ENCODE results near the gene LHFPL2.

LHFPL2 gene

DNA sequence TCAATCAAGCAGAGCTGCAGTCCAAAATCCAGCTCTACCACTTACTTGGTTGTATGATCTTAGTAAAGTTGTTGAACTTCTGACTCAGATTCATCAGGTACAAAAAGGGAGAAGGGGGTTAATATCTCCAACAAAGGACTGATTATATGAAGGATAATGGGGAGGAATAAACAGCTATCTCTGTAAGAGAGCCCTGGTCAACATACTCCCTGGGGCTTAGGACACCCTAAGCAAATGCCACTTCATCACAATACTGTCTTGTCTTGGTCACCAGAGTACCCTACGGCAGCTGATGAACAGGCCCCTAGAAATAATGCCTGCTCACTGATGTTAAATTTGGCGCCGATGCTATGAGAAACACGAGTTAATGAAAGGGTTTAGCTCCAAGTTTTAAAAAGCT, 34.8 kb downstream of the LHFPL2 start:
- no peak for DNase-seq

DNA sequence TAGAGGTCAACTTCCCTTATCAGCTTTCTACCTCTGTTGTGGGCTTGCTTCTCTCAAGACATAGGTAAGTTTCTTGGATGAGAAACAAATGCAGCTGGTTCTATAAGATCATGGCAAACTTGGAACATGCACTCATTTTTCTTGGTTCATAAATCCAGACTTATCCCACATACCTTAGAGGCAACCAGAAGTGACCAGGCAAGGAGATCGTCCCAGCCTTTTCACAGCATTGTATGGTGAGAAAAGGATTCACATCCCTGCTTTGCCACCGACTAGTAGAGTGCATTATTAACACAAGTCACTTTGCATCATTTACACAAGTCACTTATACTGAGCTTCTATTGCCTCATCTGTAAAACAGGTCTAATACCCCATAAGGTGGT, 35.4 kb downstream of the LHFPL2 start:
- no peak for DNase-seq

DNA sequence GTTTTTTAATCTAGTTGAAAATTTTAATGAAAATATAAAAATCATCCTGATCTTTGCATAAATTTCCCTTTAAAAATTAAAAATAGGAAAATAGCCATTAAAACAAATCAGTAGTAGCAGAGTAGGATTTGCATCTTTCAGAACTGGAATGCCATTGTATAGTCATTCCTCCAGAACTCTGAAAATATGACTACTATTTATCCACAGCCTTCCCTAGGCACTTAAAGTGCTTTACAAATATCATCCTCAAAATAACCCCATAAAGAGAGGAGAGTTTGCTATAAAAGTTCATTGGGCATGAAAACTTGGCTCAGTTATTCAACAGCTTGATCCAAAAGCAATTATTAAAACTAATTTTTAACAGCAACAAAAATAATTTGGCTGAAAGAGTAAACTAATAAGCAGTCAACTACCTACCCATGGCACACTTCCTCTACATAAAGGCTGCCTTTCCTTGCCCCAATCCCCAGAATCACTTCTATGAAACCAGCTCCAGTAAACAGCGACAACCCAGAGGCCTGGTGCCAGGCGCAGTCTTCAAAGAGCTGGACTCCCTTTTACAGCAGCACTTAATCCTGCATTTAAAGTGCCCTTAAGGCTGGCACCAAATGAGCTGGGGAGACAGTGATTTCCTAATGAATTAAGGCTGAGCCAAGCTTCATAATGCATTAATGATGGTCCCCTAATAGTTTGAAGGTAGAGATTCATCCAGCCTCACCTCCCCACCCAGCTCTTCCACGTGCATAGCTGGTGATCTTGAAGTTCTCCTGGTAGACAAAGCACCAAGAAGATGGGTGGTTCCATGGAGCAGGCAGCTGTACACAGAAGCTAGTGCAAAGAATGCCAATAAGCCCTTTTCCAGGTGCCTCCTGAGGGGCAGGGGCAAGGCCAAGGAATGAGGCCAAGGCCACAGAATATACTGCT, 36.1 kb downstream of the LHFPL2 start:
- no peak for DNase-seq

- no peak for DNase-seq
Measured at GRCh38 chr5:78611126-78611605, 37.4 kb downstream of the LHFPL2 start.

GRCh38 chr5:78610636-78611035, 37.9 kb downstream of the LHFPL2 start:
- DNase-seq: no peak

DNA sequence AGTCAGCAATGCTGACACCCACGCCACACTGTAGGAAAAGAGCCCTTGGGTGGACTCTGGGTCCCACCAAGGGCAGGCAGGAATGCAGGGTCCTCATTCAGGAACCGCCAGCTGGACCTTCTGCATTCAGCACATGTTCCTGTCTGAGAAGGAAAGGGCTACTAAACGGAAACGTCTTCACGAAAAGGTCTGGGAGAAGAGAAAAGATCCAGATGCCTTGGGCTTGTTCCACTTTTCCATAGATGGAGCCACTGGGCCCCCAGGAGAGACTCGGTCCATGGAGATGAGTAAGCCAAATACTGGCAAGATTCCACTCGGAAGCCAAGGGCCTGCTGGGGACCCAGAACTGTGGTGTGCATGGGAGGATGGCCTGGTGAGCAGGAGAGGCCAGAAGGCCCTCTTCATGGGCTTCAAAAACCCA, 38.4 kb downstream of the LHFPL2 start:
- DNase-seq: no peak

DNA sequence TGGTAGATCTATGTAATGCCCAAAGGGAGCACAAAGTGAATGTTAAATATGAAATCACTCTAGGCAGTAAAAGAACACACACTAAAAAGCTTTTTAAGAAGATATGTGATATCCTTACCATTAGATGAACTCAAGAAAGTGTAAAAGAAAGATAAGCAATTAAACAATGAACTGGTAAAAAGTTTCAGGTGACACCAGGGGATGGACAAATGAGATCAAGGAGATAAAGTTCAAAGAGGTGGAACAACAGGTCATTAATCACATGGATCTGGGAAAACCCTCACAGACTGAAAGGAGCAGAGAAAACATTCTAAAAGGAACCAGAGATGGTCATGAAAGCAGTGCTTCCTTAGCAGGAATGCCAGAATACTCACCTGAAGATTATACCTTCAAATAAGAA, 40.7 kb downstream of the LHFPL2 start:
- no peak for DNase-seq

DNA sequence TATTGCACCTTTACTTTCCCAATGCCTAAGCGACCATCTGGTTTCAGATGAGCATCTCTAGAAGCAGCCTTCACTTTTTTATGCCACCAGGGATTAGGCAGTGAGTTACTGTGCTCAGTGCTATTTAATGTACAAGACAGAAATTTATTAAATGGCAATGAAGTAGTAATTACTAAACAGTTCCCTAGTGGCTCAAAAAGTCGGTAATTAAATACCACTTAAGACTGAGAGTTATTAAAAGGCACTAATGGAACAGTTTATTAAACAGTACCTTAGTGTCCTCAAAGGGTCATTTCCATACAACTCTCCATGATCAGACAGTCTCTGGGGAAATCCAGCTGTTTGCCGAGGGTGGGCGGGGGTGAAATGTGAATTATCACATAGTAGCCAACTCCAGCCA, 42.3 kb downstream of the LHFPL2 start:
- no peak for DNase-seq

DNA sequence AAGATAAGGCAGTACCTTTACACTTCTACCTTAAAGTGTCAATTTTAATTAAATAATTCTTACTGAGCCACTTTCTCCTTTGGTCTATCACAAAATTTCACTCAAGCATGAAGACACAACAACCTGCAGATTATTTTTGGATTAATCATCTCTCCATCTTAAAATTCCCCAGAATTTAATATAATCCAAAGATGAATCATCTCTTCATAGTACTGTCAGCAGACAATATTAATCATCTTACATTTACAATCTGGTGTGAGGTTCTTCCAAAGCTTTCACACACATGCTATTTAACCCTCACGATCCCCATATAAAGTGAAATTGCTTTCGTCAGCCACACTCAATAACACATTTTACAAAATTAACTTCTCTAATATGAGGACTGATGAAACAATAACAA, 43.0 kb downstream of the LHFPL2 start:
- DNase-seq: no peak

GRCh38 chr5:78604689-78605285, 43.8 kb downstream of the LHFPL2 start:
- DNase-seq: no peak

GRCh38 chr5:78603636-78604175, 44.9 kb downstream of the LHFPL2 start:
- no peak for DNase-seq

DNA sequence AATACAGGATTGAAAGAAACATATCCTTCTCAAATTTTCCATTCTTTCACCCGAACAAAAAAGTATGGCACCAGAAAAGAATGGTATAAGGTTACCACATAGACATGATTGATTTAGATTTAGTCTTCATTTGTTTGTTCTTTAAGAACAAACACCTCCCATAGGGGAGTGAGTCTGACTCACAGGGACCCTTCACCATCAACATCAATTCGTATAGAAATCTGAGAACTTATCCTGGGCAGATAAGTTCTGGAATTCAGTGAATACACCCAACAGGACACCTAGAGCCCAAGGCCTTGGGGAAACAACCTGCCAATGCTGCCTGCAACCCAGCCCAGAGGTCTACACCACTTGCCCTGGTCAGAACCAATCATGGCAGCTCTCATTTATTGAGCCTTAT, 46.2 kb downstream of the LHFPL2 start:
- no peak for DNase-seq

DNA sequence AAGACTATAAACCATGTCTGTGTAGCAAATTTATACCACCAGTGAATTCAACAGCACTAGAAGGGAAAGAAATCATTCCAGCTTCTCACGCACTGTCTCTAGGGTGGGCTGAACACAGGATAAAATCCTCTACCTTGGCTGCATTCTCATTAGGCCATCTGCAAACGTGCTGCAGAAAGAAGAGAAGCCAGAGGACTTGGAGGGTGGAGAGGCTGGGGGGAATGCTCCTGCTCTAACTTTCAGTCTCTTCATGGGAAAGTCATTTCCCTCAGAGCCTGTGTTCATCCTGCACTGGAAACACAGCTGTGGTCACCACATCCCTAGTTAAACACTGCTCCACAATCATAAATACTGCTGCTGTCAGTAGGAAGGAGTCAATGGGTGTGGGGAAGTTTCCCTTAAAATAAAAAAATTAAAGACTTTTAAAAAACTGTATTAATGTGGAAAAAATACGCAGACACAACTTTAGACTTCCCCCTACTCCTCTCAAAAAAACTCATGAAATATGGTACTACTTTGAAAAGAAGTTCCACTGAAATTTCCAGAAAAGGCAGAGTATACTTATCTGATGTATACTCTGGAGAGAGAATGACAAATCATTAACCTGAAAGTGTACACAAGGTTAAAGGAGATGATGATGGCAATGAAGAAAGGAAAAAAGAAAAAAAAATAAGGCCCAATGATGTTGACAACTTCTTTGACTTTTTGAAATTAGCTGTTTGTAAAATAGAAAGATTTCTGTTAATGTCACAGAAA, 46.8 kb downstream of the LHFPL2 start:
- no peak for DNase-seq

DNA sequence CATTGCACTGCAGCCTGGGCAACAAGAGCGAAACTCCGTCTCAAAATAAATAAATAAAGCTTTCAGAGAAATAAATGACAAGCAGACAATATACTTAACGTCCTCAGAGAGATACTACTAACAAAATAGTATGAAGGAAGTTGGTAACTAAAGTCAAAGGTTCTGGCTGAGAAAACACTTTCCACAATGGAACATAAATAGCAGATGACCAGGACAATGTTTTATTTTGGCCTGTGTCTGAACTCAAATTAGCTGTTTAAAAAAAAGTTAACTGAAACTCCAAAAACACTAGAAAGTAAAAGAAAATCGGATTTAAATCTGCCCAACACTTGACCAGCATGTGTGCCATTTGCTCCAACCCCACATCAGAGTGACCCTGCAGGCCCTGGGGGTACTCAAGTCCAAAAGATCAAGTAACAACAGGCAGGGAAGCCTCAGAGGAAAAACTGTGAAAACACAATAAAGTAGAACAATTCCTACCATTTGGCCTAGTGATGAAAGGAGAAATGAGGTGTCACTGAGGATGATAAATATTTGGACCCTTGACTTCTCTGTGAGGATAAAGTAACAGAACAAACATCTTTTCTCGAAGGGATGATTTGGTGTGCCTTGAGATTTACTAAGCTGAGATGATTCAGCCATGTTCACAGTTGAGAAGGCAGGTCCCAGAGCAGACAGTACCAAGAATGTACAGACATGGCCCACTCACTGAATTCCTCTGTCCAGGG, 47.7 kb downstream of the LHFPL2 start:
- DNase-seq: no peak

DNA sequence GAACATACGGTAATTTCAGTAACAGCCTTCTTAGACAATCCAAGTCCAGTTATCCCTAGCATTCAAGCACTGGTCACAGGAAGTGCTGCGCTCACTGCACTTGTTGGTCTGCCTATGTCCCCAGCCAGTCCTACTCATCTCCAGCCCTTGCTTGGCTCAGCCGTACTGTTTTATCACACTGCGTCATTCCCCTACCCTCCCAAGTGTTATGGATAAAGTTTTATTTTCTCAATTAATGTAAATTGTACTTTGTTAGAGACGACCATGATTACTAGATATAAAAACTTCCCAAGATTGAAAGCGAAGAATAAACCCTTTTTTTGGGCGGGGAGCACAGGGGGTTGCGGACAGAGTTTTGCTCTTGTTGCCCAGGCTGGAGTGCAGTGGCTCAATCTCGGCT, 49.6 kb downstream of the LHFPL2 start:
- no peak for DNase-seq

- DNase-seq: no peak
Measured at GRCh38 chr5:78597974-78598371, 50.6 kb downstream of the LHFPL2 start.

GRCh38 chr5:78597068-78597973, 51.3 kb downstream of the LHFPL2 start:
- DNase-seq: no peak

DNA sequence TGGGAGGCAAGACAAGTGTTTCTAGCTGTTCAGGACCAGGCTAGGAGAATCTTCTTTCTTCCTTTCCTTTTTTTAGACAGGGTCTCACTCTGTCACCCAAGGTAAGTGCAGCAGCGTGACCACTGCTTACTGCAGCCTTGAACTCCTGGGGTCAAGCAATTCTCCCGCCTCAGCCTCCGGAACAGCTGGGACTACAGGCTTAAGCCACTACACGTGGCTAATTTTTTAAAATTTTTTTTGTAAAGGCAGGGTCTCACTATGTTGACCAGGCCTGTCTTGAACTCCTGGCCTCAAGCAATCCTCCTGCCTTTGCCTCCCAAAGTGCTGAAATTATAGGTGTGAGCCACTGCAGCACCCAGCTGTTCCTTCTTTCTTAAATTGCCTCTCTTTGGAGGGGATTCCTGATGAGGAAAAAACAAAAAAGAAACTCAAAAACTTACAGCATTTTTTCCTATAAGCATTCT, 53.1 kb downstream of the LHFPL2 start:
- DNase-seq: no peak

DNA sequence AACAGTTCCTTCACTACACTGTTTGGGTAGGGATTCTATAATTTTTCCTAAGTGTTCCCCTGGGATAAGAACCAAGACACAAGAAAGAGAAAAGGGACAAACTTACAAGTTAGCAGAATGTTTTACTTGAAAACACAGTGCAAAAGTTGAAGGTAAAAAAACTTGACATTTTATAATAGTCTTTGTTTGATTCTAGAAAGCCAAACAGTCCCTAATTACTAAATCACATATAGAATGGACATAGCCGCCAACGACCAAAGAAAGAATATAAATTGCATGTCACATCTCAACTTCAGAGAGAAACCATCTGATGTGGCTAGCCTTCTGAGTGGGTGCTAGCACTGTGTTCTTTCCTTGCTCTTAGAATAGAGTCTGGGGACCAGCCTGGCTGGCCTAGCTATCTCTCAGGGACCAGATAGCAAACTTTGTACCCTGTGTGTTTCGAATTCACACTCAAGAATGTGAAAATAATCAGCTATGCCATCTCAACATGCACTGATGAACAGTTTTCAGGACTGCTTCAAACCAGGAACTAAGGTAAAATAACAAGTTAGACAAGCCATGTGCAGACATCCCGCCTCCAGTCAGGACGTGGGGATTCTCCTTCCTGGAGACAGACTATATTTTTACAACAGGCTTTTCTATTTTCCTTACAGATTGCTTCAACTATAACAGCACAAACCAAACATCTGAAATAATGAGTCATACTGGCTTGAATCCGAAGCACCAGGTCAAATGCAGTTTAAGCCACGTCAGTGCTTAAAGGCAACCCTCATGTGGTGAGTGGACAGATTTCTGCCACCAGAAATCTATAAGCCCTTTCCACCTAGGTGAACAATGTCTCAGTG, 53.7 kb downstream of the LHFPL2 start:
- DNase-seq: no peak

GRCh38 chr5:78594021-78594420, 54.6 kb downstream of the LHFPL2 start:
- no peak for DNase-seq

Data from GOT3 (cell line).